ENCODE results near the gene COMMD6.
A peak's percentile ranks its signal among the peaks of the same experiment; 100 is the strongest.

The COMMD6 gene

DNA sequence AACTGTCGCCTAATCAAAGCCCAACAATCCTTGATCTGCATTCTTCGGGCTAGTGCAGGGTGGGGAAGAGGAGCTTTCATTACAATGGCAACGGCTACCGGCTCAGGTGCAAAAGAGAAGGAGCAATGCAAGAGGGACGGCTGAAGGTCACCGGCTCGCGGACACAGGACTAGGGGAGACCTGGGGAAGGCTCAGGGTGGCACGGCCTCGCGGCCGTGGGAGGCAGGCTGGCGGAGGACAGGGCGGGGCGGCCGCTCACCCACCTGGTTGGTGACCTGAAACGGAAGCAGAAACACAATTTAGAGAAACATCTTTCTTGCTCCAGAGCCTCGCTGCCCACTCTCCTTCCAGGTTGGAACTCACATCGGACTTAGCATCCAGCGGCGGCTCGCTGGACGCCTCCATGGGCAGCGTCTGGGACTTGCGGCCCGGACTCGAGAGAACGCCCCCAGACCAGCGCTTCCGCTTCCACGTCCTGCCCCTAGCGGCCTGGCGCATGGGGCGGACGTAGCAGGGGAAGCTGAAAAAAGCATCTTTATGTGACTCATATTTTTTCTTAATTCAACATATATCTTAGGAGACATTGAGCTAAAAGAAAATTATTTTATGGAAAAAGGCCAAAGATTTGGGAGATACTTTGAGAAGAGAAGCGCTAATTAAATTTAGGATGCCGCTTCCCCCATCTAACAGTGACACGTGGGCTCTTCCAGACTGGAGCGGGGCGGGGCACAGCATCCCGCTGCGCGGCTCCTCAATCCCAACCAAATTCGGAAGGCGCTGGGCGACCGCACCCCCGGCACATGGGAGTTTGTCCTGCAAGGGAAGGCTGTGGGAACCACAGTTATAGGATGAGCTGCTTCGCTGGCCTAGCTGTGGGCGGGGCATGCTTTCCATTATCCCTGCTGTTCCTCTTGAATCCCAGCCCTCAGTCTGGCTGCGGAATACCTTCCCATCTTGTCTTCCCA, at the start of gene COMMD6:
TSS of gene COMMD6 (minus strand) at position 441 of the 965 bp plus-strand sequence. CDS start at position 405, 36 bp downstream.
- Mint-ChIP-seq H3K36me3 (peaks cover 23% of the 10 kb centered on the region), H3K4me1 (peaks cover 40% of the 10 kb centered on the region), H3K27me3 (no peaks in the 10 kb centered on the region), H3K27ac (peak within 1 kb of the TSS; percentile 84), H3K9me3 (no peaks in the 10 kb centered on the region), H3K4me3 (peak within 1 kb of the TSS; percentile 98)
- peak; percentile 78 for DNase-seq
- CTCF ChIA-PET = interaction anchor here (0.7 kb wide), 2 partner anchors 50 to 172 kb away, joined by 3 read pairs; no protein-coding TSS in a partner anchor

DNA sequence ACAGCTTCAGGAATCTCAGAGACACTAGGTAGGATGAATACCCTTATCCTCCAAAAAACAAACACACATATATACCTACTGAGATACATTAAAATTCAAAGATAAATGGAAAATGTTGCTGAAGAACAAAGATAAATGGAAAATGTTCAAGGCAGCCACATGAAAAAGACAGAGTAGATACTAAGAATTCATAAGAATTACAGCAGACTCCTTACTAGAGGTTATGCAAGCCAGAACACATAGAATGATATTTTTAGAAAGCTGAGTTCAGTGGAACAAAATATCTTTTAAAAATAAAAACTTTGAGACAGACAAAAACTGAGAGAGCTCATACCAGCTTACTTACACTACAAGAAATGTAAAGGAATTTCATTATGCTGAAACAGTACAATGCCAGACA, 47.5 kb upstream of the COMMD6 start:
- DNase-seq = no peak
- no peaks in the 10 kb centered on the region for H3K27me3 Mint-ChIP-seq
- H3K36me3 Mint-ChIP-seq = peaks cover 35% of the 10 kb centered on the region
- no peaks in the 10 kb centered on the region for H3K4me1 Mint-ChIP-seq
- no peak overlapping the region for H3K4me3 Mint-ChIP-seq
- CTCF ChIA-PET = no interaction called here
- H3K27ac Mint-ChIP-seq = no peak overlapping the region
- H3K9me3 Mint-ChIP-seq = peaks cover 12% of the 10 kb centered on the region

DNA sequence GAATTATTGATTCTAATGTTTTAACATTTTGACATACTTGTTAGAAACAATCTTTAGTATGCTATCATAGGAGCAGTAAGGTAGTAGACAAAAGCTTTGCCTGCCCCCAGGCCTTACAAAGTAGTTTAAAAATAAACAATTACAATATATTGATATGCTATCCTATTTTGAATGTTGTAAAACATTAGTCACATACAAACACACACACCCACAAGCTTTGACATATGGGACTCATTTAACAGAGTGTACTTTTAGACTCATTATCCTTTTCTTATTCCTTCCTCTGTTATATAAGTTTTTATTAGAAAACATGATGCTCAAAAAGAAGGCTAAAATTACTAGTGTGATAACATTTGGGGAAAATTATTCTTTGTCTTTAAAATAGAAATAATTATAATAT, 45.5 kb upstream of the COMMD6 start:
- Mint-ChIP-seq H3K36me3 (peaks cover 27% of the 10 kb centered on the region), H3K4me1 (no peaks in the 10 kb centered on the region), H3K4me3 (no peak overlapping the region), H3K27me3 (no peaks in the 10 kb centered on the region), H3K9me3 (peaks cover 12% of the 10 kb centered on the region), H3K27ac (no peak overlapping the region)
- no peak for DNase-seq
- CTCF ChIA-PET = no interaction called here

DNA sequence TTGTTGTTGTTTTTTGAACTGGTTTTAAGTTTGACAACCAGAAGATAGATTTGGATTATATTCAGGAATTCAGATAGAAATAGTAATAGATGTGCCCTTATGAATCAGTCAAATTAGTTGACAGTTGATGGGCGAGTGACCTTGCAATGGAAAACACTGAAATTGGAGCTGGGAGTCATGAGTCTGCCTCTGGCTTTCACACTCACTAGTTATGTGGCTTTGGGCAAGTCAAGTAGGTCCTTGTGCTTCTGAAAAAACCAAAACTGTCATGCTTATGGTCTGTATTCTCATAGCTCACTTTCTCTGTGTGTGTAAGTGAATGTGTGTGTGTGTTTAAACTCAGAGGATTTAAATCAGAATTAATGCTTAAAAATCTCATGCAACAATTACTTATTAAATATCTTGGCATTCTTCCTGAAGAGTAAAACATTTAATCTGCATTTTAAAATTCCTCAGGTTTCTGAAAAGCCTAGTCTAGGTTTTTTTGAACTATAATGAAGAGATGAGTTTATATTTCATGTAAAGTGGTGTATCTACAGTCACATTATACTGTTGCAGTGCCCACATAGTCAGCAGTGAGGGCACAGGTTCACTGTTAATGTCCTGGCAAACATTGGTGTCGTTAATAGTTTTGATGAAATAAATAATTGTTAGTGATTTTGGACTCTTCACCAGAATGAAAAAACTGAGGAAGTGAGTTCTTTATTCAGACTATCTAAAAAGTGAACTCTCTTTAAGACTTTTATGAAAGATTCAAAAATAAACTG, 44.4 kb upstream of the COMMD6 start:
- peaks cover 24% of the 10 kb centered on the region for H3K36me3 Mint-ChIP-seq
- no peak for DNase-seq
- no peak overlapping the region for H3K4me3 Mint-ChIP-seq
- CTCF ChIA-PET = no interaction called here
- H3K4me1 Mint-ChIP-seq = peaks cover 2% of the 10 kb centered on the region
- H3K27ac Mint-ChIP-seq = no peak overlapping the region
- peaks cover 12% of the 10 kb centered on the region for H3K9me3 Mint-ChIP-seq
- H3K27me3 Mint-ChIP-seq = no peaks in the 10 kb centered on the region

DNA sequence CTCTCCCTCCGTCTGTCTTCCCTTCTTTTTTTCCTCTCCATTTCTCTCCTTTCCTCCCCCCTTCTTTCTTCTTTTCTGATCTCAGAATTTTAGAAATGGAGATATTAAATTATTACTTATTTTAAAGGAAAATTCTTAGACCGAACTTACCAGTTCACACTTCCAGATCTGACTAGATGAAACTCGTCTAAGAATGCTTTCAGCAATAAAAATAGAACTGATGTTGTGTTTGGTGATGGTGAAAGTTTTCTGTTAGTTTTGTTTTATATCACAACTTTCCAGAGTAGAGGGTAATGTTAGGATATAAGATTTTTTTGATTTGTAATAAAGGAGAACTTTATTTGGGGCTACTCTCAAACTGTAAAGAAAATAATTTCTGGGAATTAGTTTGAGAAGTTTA, 41.9 kb upstream of the COMMD6 start:
- no peaks in the 10 kb centered on the region for H3K27me3 Mint-ChIP-seq
- H3K4me3 Mint-ChIP-seq = no peak overlapping the region
- DNase-seq = no peak
- H3K9me3 Mint-ChIP-seq = peaks cover 9% of the 10 kb centered on the region
- CTCF ChIA-PET = no interaction called here
- peaks cover 2% of the 10 kb centered on the region for H3K4me1 Mint-ChIP-seq
- H3K36me3 Mint-ChIP-seq = peaks cover 30% of the 10 kb centered on the region
- no peak overlapping the region for H3K27ac Mint-ChIP-seq

DNA sequence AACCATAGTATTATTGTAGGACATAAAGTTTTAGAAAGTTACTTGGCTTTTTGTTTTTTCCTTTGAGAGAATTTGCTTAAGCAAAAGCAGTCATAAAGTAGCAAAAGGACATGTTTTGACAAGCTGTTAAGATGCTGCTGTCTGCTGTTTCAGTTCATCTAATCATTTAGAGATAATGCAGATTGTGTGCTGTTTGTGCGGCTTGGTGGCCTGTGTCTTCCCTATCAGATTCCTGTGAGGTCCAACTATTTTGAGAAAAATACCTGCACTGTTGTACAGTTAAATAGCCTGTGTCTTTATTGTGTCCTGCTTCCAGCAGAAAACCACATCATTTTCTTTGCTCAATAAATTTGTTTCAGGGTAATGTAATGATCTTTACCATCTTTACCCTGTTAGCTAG, 31.9 kb upstream of the COMMD6 start:
- Mint-ChIP-seq H3K4me1 (no peaks in the 10 kb centered on the region), H3K27me3 (no peaks in the 10 kb centered on the region), H3K4me3 (no peak overlapping the region), H3K27ac (no peak overlapping the region), H3K36me3 (peaks cover 48% of the 10 kb centered on the region), H3K9me3 (no peaks in the 10 kb centered on the region)
- DNase-seq = no peak
- CTCF ChIA-PET = interaction anchor here (0.6 to 1.5 kb wide), 2 partner anchors 23 to 126 kb away, joined by 3 read pairs; no protein-coding TSS in a partner anchor

DNA sequence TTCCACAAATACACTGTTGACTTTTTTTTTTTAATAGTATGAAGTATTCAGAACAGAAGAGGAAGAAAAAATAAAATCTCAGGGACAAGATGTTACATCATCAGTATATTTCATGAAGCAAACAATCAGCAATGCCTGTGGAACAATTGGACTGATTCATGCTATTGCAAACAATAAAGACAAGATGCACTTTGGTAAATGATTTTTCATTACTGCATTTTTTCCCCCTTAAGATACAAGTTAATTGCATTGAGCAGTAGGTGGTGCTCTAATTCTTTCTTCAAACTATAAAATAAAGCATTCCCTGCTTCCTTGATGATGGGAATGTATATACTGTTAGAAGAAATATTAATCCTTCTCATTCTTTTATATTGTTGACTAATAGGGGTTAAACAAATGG, 29.0 kb upstream of the COMMD6 start:
- CTCF ChIA-PET = no interaction called here
- Mint-ChIP-seq H3K4me1 (no peaks in the 10 kb centered on the region), H3K27ac (no peak overlapping the region), H3K4me3 (no peak overlapping the region), H3K36me3 (peaks cover 24% of the 10 kb centered on the region), H3K27me3 (no peaks in the 10 kb centered on the region), H3K9me3 (no peaks in the 10 kb centered on the region)
- no peak for DNase-seq

DNA sequence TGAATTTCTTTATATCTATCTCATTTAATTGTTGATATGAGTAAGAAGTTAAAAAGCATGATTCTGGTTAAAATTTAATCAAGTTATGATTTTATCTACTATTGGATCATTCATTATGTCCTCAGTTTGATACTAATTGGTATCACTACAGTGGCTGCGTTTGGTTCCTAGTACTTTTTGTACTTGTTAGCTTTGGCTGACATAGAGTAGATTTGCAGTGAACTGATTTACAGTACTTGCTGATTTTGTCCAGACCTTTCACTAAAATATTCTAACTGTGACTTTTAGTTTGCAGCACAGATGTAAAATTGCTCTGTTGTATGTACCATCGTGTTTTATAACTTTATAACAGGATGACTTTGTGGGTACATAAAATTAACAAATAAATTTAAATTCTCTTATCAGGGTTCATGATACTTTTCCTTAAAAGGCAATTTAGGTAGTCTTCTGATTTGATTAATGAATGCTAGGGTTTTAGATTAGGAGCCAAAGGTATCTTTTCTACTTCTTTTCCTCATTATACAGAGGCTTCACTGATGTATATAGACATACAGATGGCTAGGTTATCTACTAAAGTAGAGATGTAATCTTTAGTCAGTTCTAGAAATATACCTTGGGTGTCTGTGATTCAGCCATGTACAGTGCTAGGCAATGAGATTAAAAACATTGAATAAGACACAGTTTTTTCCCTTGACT, 20.7 kb upstream of the COMMD6 start:
- H3K4me3 Mint-ChIP-seq = no peak overlapping the region
- no peaks in the 10 kb centered on the region for H3K27me3 Mint-ChIP-seq
- no peaks in the 10 kb centered on the region for H3K9me3 Mint-ChIP-seq
- H3K27ac Mint-ChIP-seq = peak overlapping the region; percentile 43
- no peak for DNase-seq
- CTCF ChIA-PET = no interaction called here
- H3K4me1 Mint-ChIP-seq = peaks cover 18% of the 10 kb centered on the region
- peaks cover 28% of the 10 kb centered on the region for H3K36me3 Mint-ChIP-seq

DNA sequence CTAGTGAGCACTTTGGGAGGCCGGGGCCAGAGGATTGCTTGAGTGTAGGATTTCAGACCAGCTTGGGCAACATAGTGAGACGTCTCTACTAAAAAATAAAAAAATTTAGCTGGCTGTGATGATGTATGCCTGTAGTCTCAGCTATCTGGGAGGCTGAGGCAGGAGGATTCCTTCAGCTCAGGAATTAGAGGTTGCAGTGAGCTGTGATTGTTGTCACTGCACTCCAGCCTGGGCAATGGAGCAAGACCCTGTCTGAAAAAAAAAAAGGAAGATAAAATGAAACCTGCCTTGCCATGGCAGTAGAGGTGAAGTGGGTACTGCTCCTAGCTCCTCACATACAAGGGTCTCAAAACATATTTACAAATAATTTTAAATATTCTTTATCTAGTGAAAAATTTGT, 19.3 kb upstream of the COMMD6 start:
- Mint-ChIP-seq H3K4me3 (no peak overlapping the region), H3K9me3 (no peaks in the 10 kb centered on the region), H3K4me1 (peaks cover 21% of the 10 kb centered on the region), H3K36me3 (peaks cover 28% of the 10 kb centered on the region), H3K27me3 (no peaks in the 10 kb centered on the region), H3K27ac (no peak overlapping the region)
- CTCF ChIA-PET = interaction anchor here (0.6 kb wide), 2 partner anchors 27 to 71 kb away, joined by 3 read pairs; no protein-coding TSS in a partner anchor
- no peak for DNase-seq

DNA sequence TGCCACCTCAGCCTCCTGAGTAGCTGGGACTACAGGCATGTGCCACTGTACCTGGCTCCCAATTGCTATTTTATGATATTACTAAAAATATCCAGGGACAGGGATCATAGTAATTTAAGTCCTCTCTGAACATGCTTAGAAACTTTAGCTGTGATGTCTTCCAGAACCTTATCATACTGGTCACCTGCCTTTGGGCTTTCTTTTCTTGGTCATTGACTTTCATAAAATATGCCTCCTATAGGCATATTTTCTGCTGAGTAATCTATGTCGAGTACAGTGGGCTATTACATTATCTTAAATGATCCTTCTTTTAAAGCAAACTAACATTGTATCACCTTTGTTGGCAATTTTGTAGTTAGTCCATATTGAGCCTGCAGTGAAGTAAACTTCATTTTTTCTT, 18.2 kb upstream of the COMMD6 start:
- H3K36me3 Mint-ChIP-seq = peaks cover 27% of the 10 kb centered on the region
- peaks cover 29% of the 10 kb centered on the region for H3K4me1 Mint-ChIP-seq
- CTCF ChIA-PET = no interaction called here

DNA sequence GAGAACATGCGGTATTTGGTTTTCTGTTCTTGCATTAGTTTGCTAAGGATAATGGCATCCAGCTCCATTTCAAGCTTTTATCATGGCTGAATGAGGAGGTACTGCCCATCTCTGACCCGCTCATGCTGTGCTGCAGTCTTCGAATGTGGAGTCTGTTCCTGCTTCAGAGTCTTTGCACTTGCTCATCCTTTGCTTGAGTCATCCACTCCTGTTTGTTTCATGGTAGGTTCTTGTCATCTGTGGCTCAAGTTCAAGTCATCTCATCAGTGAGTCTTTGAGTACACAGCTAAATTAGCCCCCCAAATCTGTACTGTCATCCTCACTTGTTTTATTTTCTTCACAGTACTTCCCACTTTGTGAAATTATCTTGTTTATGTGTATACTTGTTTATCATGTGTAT, 17.3 kb upstream of the COMMD6 start:
- no peak for DNase-seq
- peaks cover 27% of the 10 kb centered on the region for H3K36me3 Mint-ChIP-seq
- no peak overlapping the region for H3K4me3 Mint-ChIP-seq
- no peaks in the 10 kb centered on the region for H3K9me3 Mint-ChIP-seq
- H3K4me1 Mint-ChIP-seq = peaks cover 37% of the 10 kb centered on the region
- CTCF ChIA-PET = no interaction called here
- no peaks in the 10 kb centered on the region for H3K27me3 Mint-ChIP-seq
- H3K27ac Mint-ChIP-seq = no peak overlapping the region

More for the DNA sequence above, 18.2 kb upstream of the COMMD6 start:
- Mint-ChIP-seq H3K9me3 (no peaks in the 10 kb centered on the region), H3K4me3 (no peak overlapping the region), H3K27ac (no peak overlapping the region), H3K27me3 (no peaks in the 10 kb centered on the region)
- no peak for DNase-seq

DNA sequence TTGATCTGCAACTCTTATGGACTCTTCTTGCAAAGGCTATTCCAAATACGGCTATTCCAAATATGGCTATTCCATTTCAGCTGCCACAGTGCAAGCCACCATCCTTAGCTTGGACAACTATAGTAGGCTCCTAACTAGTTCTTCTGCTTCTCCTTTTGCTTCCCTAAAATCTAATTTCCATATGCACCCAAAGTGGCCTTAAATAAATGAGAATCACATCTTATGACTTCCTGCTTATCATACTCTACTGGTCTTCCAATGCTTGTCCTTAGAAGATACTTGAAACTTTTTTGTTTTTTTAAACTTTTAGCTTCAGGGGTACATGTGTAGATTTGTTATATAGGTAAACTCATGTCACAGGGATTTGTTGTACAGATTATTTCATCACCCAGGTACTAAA, 16.8 kb upstream of the COMMD6 start:
- peaks cover 27% of the 10 kb centered on the region for H3K36me3 Mint-ChIP-seq
- no peaks in the 10 kb centered on the region for H3K9me3 Mint-ChIP-seq
- H3K27ac Mint-ChIP-seq = no peak overlapping the region
- DNase-seq = no peak
- CTCF ChIA-PET = no interaction called here
- H3K27me3 Mint-ChIP-seq = no peaks in the 10 kb centered on the region
- H3K4me1 Mint-ChIP-seq = peaks cover 36% of the 10 kb centered on the region
- no peak overlapping the region for H3K4me3 Mint-ChIP-seq

DNA sequence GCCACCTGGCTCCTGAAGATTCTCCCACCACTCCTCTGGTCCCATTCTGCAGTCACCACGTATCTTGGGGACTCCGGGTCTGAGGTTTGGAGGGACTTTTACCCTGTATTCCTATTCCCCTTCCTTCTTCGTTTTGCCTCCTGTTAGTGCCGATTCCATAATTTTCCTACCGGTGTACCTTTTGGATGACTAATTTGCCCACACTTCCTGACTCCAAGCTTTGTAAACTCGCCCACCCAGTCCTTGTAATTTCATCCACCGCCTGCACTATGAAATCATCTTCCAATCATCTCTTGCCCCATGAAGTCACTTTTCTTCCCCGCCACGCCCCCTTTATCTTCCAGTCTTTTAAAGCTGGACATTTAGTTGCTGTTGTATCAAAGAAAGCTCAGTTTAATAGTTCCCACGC, 12.5 kb upstream of the COMMD6 start:
- Mint-ChIP-seq H3K36me3 (peaks cover 21% of the 10 kb centered on the region), H3K4me3 (peak overlapping the region; percentile 90), H3K4me1 (peaks cover 35% of the 10 kb centered on the region), H3K27me3 (no peaks in the 10 kb centered on the region), H3K27ac (peak overlapping the region; percentile 94), H3K9me3 (no peaks in the 10 kb centered on the region)
- DNase-seq = peak; percentile 25
- CTCF ChIA-PET = interaction anchor here (1.0 to 1.5 kb wide), 3 partner anchors 11 to 177 kb away, joined by 3 to 6 read pairs (median 4); no protein-coding TSS in a partner anchor
